K562 (cell line): ENCODE measurements around the gene C22orf39. TPM values are rescaled to one million over a fixed set of nuclear protein-coding genes. Genes with fewer than 3 reads are reported as not detected.

Source experiments
- DMBX1 ChIP-seq: fragments of 250-450 bp; sonication (Bioruptor Pico); IDR thresholded peaks from 2 replicates; pipeline ENCODE4 v1.8.0; 2022; ENCODE audit warnings: inconsistent platforms, mild to moderate bottlenecking, moderate library complexity, borderline replicate concordance
- GABPB2 ChIP-seq: fragments of 250-450 bp; sonication (Bioruptor Pico); conservative IDR thresholded peaks from 2 replicates; pipeline ENCODE4 v1.5.1; 2021; ENCODE audit warnings: mild to moderate bottlenecking
- HOMEZ ChIP-seq: fragments of 250-450 bp; sonication (Bioruptor Pico); IDR thresholded peaks from 2 replicates; pipeline ENCODE4 v1.4.0; 2020; ENCODE audit warnings: mild to moderate bottlenecking, moderate library complexity
- IFI16 ChIP-seq: fragments of 250-450 bp; sonication (Bioruptor Pico); IDR thresholded peaks from 2 replicates; pipeline ENCODE4 v2.1.2; 2022; ENCODE audit warnings: mild to moderate bottlenecking, inconsistent platforms
- NR2C2 ChIP-seq, 2 experiments: fragments of 200-800 bp in 1 of 2; sonication (Bioruptor generic) in 1 of 2; sonication (generic) in 1 of 2; formaldehyde crosslinking in 1 of 2; IDR thresholded peaks; 2 replicates each; pipeline versions ENCODE4 v1.6.1 to v1.8.0; 2016 to 2022; ENCODE audit warnings: mild to moderate bottlenecking in 1 of 2, missing compliant biosample characterization in 1 of 2, missing genetic modification characterization in 1 of 2, missing genetic modification reagents in 1 of 2
- RBBP5 ChIP-seq: fragments of 200-600 bp; sonication (generic); IDR thresholded peaks from 2 replicates; pipeline ENCODE4 v1.6.1; 2012; ENCODE audit warnings: borderline replicate concordance, mild to moderate bottlenecking, low read length, control low read depth, inconsistent platforms; ENCODE audit not compliant: insufficient read depth, poor library complexity, severe bottlenecking
- RBFOX2 ChIP-seq: fragments of 200-400 bp; formaldehyde crosslinking; IDR thresholded peaks from 2 replicates; pipeline ENCODE4 v1.6.1; 2017; ENCODE audit warnings: low read depth, mild to moderate bottlenecking, low read length, moderate library complexity
- RREB1 ChIP-seq: fragments of 250-450 bp; sonication (Bioruptor Pico); IDR thresholded peaks from 2 replicates; pipeline ENCODE4 v1.4.0; 2020
- SIN3B ChIP-seq: fragments of 450-650 bp; IDR thresholded peaks from 2 replicates; pipeline ENCODE4 v1.6.1; 2017; ENCODE audit warnings: low read depth, mild to moderate bottlenecking, moderate library complexity
- SMARCE1 ChIP-seq: fragments of 450-650 bp; IDR thresholded peaks from 2 replicates; pipeline ENCODE4 v1.7.1; 2016; ENCODE audit warnings: mild to moderate bottlenecking
- TAF15 ChIP-seq: fragments of 200-400 bp; formaldehyde crosslinking; IDR thresholded peaks from 2 replicates; pipeline ENCODE4 v1.6.1; 2017; ENCODE audit warnings: mild to moderate bottlenecking, low read depth, low read length, moderate library complexity
- VEZF1 ChIP-seq: fragments of 200-800 bp; sonication (Bioruptor generic); IDR thresholded peaks from 2 replicates; pipeline ENCODE4 v1.6.1; 2017; ENCODE audit warnings: missing genetic modification characterization, missing compliant biosample characterization
- ZBTB49 ChIP-seq: sonication (generic); formaldehyde crosslinking; IDR thresholded peaks from 2 replicates; pipeline ENCODE4 v1.8.0; 2022; ENCODE audit warnings: missing genetic modification reagents, mild to moderate bottlenecking, borderline replicate concordance
- ZNF436 ChIP-seq: fragments of 250-450, 450-650 bp; sonication (Bioruptor Pico); formaldehyde crosslinking; IDR thresholded peaks from 2 replicates; pipeline ENCODE4 v1.7.0; 2020; ENCODE audit warnings: mild to moderate bottlenecking
- polyA plus RNA-seq, 8 experiments: library from polyadenylated mRNA; depleted of rRNA in 4 of 8; stranded (reverse) in 5 of 8; unstranded in 3 of 8; fragments of >200 nt; fragmentation: Nextera tagmentation in 2 of 8; fragmentation: Illumina TruSeq in 1 of 8; extraction: Ambion mirVana in 2 of 8; extraction: Trizol in 1 of 8; gene quantifications; 2 replicates each; pipeline versions ENCODE4 v1.2.1 to v1.2.3, GENCODE V29; 2011 to 2014; ENCODE audit warnings: inconsistent platforms in 1 of 8, missing spikeins in 1 of 8
- total RNA-seq, 7 experiments: library from RNA; depleted of rRNA in 6 of 7; stranded (reverse); fragments of >200 nt in 6 of 7; fragmentation: Illumina TruSeq in 2 of 7; extraction: Trizol in 2 of 7; gene quantifications; 2 replicates each; pipeline versions ENCODE4 v1.2.1 to v1.2.3, GENCODE V29; 2011 to 2021; ENCODE audit warnings: low replicate concordance in 1 of 7

Gene C22orf39
- total and polyA plus RNA-seq, 9 of the 15 experiments (the other 6 are each of a cell fraction or from before 2014, with no cell fraction given), result 20.4 to 139 (median 66.8) TPM

GRCh38 chr22:19480173-19480568 lies 32.7 kb upstream of the C22orf39 start (continued):
- TF ChIP-seq HOMEZ (CRISPR knock-in tag) (peak; percentile 86; the same call in 1 of the 2 replicates), DMBX1 (CRISPR knock-in tag) (peak; percentile 66; the same call in 1 of the 2 replicates), IFI16 (CRISPR knock-in tag) (0 out of 2 replicates have a peak, but pooled peaks have one; percentile 31), NR2C2 (CRISPR knock-in tag; IDR thresholded peaks at IDR 0.05) (no peak), NR2C2 (tag; IDR thresholded peaks at IDR 0.05) (no peak), VEZF1 (CRISPR knock-in tag) (no peak), SIN3B (no peak), RBBP5 (peak; percentile 78), TAF15 (peak; percentile 51; the same call in 1 of the 2 replicates), ZBTB49 (no peak), RBFOX2 (peak; percentile 82), RREB1 (CRISPR knock-in tag) (0 out of 2 replicates have a peak, but pooled peaks have one; percentile 80), ZNF436 (CRISPR knock-in tag) (0 out of 2 replicates have a peak, but pooled peaks have one; percentile 2), SMARCE1 (no peak), GABPB2 (CRISPR knock-in tag) (peak; percentile 69; the same call in 1 of the 2 replicates)
